K562 (cell line): ENCODE data around the gene OPCML. TPM values are rescaled to one million over a fixed set of nuclear protein-coding genes. Genes with fewer than 3 reads are reported as not detected.

Experiments used
- ATAC-seq: fragments of 200-7000 bp; cut with Tn5 transposase; 3 replicates; pipeline ENCODE4 v1.9.1; 2020; ENCODE audit warnings: moderate library complexity
- BruUV-seq: library from RNA; stranded (reverse); fragments of 400-500 nt; replicated peaks from 2 replicates; lab custom pipeline; 2021; lab: Mats Ljungman, UMichigan
- CTCF ChIA-PET: fragments of 300-600 bp; formaldehyde crosslinking; extraction: SDS; loops from one replicate; lab custom pipeline; 2021; ENCODE audit warnings: low intra/inter-chr PET ratio; lab: Yijun Ruan, JAX
- POLR2A ChIA-PET: fragments of 300-600, 350-650 bp; sonication (Branson Sonifier 250); formaldehyde crosslinking; extraction: SDS; loops from one replicate; lab custom pipeline; 2021; ENCODE audit warnings: antibody characterized with exemption, inconsistent platforms; lab: Yijun Ruan, JAX
- DNase-seq, 4 experiments: peaks; one replicate each; pipeline versions ENCODE4 v3.0.0 to v3.0.0-alpha.2; 2011 to 2018; ENCODE audit warnings: low spot score in 3 of 4, mixed read lengths in 3 of 4; ENCODE audit errors: extremely low read depth in 1 of 4
- FAIRE-seq: peaks from 2 replicates; lab custom pipeline; 2011; peaks lifted over from hg19 to GRCh38; lab: Jason Lieb, UNC
- H2AFZ ChIP-seq: 2 replicates; pipeline ENCODE4 v1.6.0; 2011; ENCODE audit warnings: low read depth, low read length, control low read depth, inconsistent platforms
- H3K27ac ChIP-seq: fragments of 200-600 bp; 3 replicates; pipeline ENCODE4 v1.8.0; 2011; ENCODE audit warnings: low read depth, mild to moderate bottlenecking, control low read depth, inconsistent platforms, low read length, moderate library complexity, mixed read lengths; ENCODE audit errors: extremely low read depth
- H3K27me3 ChIP-seq, 2 experiments: fragments of 300-600 bp in 1 of 2; 2 replicates in 1 of 2; 3 replicates in 1 of 2; pipeline versions ENCODE4 v1.6.0 to v1.8.0; 2011; ENCODE audit warnings: inconsistent platforms in 2 of 2, low read length in 2 of 2, mild to moderate bottlenecking in 1 of 2, mixed read lengths in 1 of 2, moderate library complexity in 1 of 2; ENCODE audit not compliant: control insufficient read depth in 2 of 2, insufficient read depth in 2 of 2
- H3K36me3 ChIP-seq: fragments of 300-600 bp; 3 replicates; pipeline ENCODE4 v1.8.0; 2011; ENCODE audit warnings: mild to moderate bottlenecking, low read length, inconsistent platforms; ENCODE audit not compliant: control insufficient read depth, insufficient read depth
- H3K4me1 ChIP-seq, 2 experiments: fragments of 200-600 bp in 1 of 2; replicated peaks in 1 of 2; 2 replicates in 1 of 2; 3 replicates in 1 of 2; pipeline versions ENCODE4 v1.5.1 to v1.8.0; 2011; ENCODE audit warnings: inconsistent platforms in 2 of 2, low read length in 2 of 2, mild to moderate bottlenecking in 1 of 2, mixed read lengths in 1 of 2, moderate library complexity in 1 of 2; ENCODE audit not compliant: control insufficient read depth in 2 of 2, insufficient read depth in 2 of 2
- H3K4me2 ChIP-seq: 2 replicates; pipeline ENCODE4 v1.6.1; 2011; ENCODE audit warnings: low read length, control low read depth, inconsistent platforms, mixed read lengths; ENCODE audit not compliant: insufficient read depth
- H3K4me3 ChIP-seq: fragments of 200-600 bp; sonication (generic), shearing (Covaris generic); 2 replicates; pipeline ENCODE4 v1.5.1; 2016; ENCODE audit warnings: control low read depth, inconsistent platforms
- H3K79me2 ChIP-seq: fragments of 200-600 bp; 3 replicates; pipeline ENCODE4 v1.8.0; 2011; ENCODE audit warnings: low read length, inconsistent platforms; ENCODE audit not compliant: control insufficient read depth, insufficient read depth
- H3K9ac ChIP-seq, 2 experiments: 2 replicates each; pipeline versions ENCODE4 v1.6.0 to v1.6.1; 2011; ENCODE audit warnings: low read depth in 2 of 2, low read length in 2 of 2, control low read depth in 1 of 2, inconsistent platforms in 1 of 2, mild to moderate bottlenecking in 1 of 2, mixed read lengths in 1 of 2; ENCODE audit not compliant: insufficient read depth in 1 of 2
- H3K9me1 ChIP-seq: one replicate; pipeline ENCODE4 v1.6.0; 2011; ENCODE audit warnings: inconsistent platforms, mild to moderate bottlenecking, low read length, moderate library complexity; ENCODE audit not compliant: control insufficient read depth, insufficient read depth
- H3K9me3 ChIP-seq: replicated peaks from 2 replicates; pipeline ENCODE4 v1.5.1; 2011; ENCODE audit warnings: low read depth, low read length, inconsistent platforms; ENCODE audit not compliant: control insufficient read depth, insufficient read depth
- H4K20me1 ChIP-seq: replicated peaks from 2 replicates; pipeline ENCODE4 v1.6.1; 2011; ENCODE audit warnings: low read length, inconsistent platforms, mixed read lengths; ENCODE audit not compliant: control insufficient read depth, insufficient read depth
- ADNP ChIP-seq: fragments of 200-800 bp; sonication (Bioruptor generic); IDR thresholded peaks from 2 replicates; pipeline ENCODE4 v1.6.1; 2016; ENCODE audit warnings: missing genetic modification characterization, missing compliant biosample characterization
- ASH1L ChIP-seq: fragments of 450-650 bp; IDR thresholded peaks from 2 replicates; pipeline ENCODE4 v1.6.1; 2018; ENCODE audit warnings: borderline replicate concordance, mild to moderate bottlenecking, low read depth; ENCODE audit not compliant: partially characterized antibody
- CBX1 ChIP-seq: sonication (generic); IDR thresholded peaks from 2 replicates; pipeline ENCODE4 v1.6.1; 2016; ENCODE audit warnings: antibody characterized with exemption, low read depth, mild to moderate bottlenecking
- E2F5 ChIP-seq: sonication (generic); formaldehyde crosslinking; IDR thresholded peaks from 2 replicates; pipeline ENCODE4 v1.8.0; 2022; ENCODE audit warnings: mild to moderate bottlenecking, missing genetic modification reagents
- ELF2 ChIP-seq: fragments of 250-450 bp; sonication (Bioruptor Pico); IDR thresholded peaks from 2 replicates; pipeline ENCODE4 v1.5.0; 2021; ENCODE audit warnings: mild to moderate bottlenecking
- ETV1 ChIP-seq: fragments of 450-650 bp; conservative IDR thresholded peaks from 2 replicates; pipeline ENCODE4 v1.6.1; 2016; ENCODE audit warnings: missing genetic modification characterization, control low read depth, low read depth, missing compliant biosample characterization
- GABPA ChIP-seq: fragments of 200-800 bp; sonication (Bioruptor generic); conservative IDR thresholded peaks from 2 replicates; pipeline ENCODE4 v1.6.1; 2016; ENCODE audit warnings: low read depth, missing genetic modification characterization, missing compliant biosample characterization
- NKRF ChIP-seq: fragments of 450-650 bp; IDR thresholded peaks from 2 replicates; pipeline ENCODE4 v1.6.1; 2016; ENCODE audit warnings: borderline replicate concordance
- RBFOX2 ChIP-seq: fragments of 200-400 bp; formaldehyde crosslinking; IDR thresholded peaks from 2 replicates; pipeline ENCODE4 v1.6.1; 2017; ENCODE audit warnings: low read depth, mild to moderate bottlenecking, low read length, moderate library complexity
- STAT6 ChIP-seq: sonication (generic); formaldehyde crosslinking; IDR thresholded peaks from 2 replicates; pipeline ENCODE4 v1.8.1; 2023; ENCODE audit warnings: mild to moderate bottlenecking, missing genetic modification reagents
- TARDBP ChIP-seq: fragments of 450-650 bp; IDR thresholded peaks from 2 replicates; pipeline ENCODE4 v1.6.1; 2016
- TGIF2 ChIP-seq: sonication (generic); formaldehyde crosslinking; IDR thresholded peaks from 2 replicates; pipeline ENCODE4 v1.8.1; 2022; ENCODE audit warnings: mild to moderate bottlenecking, missing genetic modification reagents, moderate library complexity
- USF1 ChIP-seq: sonication (generic); formaldehyde crosslinking; IDR thresholded peaks from 2 replicates; pipeline ENCODE4 v1.9.0; 2022; ENCODE audit warnings: mild to moderate bottlenecking, missing genetic modification reagents
- ZBTB33 ChIP-seq: sonication (generic); formaldehyde crosslinking; IDR thresholded peaks from 2 replicates; pipeline ENCODE4 v1.8.1; 2023; ENCODE audit warnings: mild to moderate bottlenecking, missing genetic modification reagents
- WGBS: fragments of 100-300 bp; shearing (Covaris generic); methylation state at CpG from one replicate; pipeline ENCODE4 v1.1.6; 2016; ENCODE audit warnings: low coverage, mixed read lengths; ENCODE audit not compliant: insufficient coverage; ENCODE audit errors: missing lambda C conversion rate; 5-methylcytosine and 5-hydroxymethylcytosine counted together
- in situ Hi-C: fragments of 300-500 bp; cut with MboI; formaldehyde crosslinking; loops from 4 replicates; pipeline ENCODE4 v1.15.0; 2018; ENCODE audit warnings: inconsistent platforms, mixed read lengths
- intact Hi-C: fragments of 100-400 bp; cut with micrococcal nuclease; formaldehyde crosslinking; loops from 2 replicates; pipeline ENCODE4 v1.14.2; 2022
- polyA plus RNA-seq, 8 experiments: library from polyadenylated mRNA; depleted of rRNA in 4 of 8; stranded (reverse) in 5 of 8; unstranded in 3 of 8; fragments of >200 nt; fragmentation: Nextera tagmentation in 2 of 8; fragmentation: Illumina TruSeq in 1 of 8; extraction: Ambion mirVana in 2 of 8; extraction: Trizol in 1 of 8; gene quantifications; 2 replicates each; pipeline versions ENCODE4 v1.2.1 to v1.2.3, GENCODE V29; 2011 to 2014; ENCODE audit warnings: inconsistent platforms in 1 of 8, missing spikeins in 1 of 8
- total RNA-seq, 7 experiments: library from RNA; depleted of rRNA in 6 of 7; stranded (reverse); fragments of >200 nt in 6 of 7; fragmentation: Illumina TruSeq in 2 of 7; extraction: Trizol in 2 of 7; gene quantifications; 2 replicates each; pipeline versions ENCODE4 v1.2.1 to v1.2.3, GENCODE V29; 2011 to 2021; ENCODE audit warnings: low replicate concordance in 1 of 7

The OPCML gene
- total and polyA plus RNA-seq, 9 of the 15 experiments (the other 6 are each of a cell fraction or from before 2014, with no cell fraction given) = not detected

- Histone ChIP-seq H3K4me2 (no peak overlapping the region), H3K9me3 (no peaks in the 10 kb centered on the region), H3K27me3 (no peaks in the 10 kb centered on the region), H3K79me2 (no peaks in the 10 kb centered on the region), H3K4me3 (no peak overlapping the region), H3K27ac (no peak overlapping the region), H2AFZ (no peak overlapping the region), H3K36me3 (no peaks in the 10 kb centered on the region), H3K4me1 (no peaks in the 10 kb centered on the region), H3K9ac (no peak overlapping the region), H4K20me1 (no peaks in the 10 kb centered on the region), H3K9me1 (no peaks in the 10 kb centered on the region)
- POLR2A ChIA-PET = no interaction called here
- ATAC-seq = no peak
- intact Hi-C loops (no loop called here), in situ Hi-C loops (no loop called here)
- FAIRE-seq = no peak
- 1% methylated on average over 6 of the region's 6 CpGs for WGBS
- CTCF ChIA-PET = no interaction called here
- no peak for DNase-seq
- BruUV-seq = no TSS peak
- TF ChIP-seq GABPA (tag) (no peak), ASH1L (no peak), NKRF (no peak), TGIF2 (CRISPR knock-in tag) (no peak), ADNP (tag) (no peak), ELF2 (no peak), ETV1 (tag) (no peak), TARDBP (no peak), RBFOX2 (no peak), USF1 (CRISPR knock-in tag) (no peak), STAT6 (CRISPR knock-in tag) (no peak), CBX1 (no peak), E2F5 (no peak), ZBTB33 (CRISPR knock-in tag) (no peak)
Observed at GRCh38 chr11:132691848-132692550, 840.3 kb downstream of the OPCML start.
